Measurements from ENCODE around the gene MMP10. TPM values are rescaled to one million over a fixed set of nuclear protein-coding genes. Genes with fewer than 3 reads are reported as not detected.

The MMP10 gene
- total RNA-seq, 1 donor from 2014 or later, result not detected

DNA sequence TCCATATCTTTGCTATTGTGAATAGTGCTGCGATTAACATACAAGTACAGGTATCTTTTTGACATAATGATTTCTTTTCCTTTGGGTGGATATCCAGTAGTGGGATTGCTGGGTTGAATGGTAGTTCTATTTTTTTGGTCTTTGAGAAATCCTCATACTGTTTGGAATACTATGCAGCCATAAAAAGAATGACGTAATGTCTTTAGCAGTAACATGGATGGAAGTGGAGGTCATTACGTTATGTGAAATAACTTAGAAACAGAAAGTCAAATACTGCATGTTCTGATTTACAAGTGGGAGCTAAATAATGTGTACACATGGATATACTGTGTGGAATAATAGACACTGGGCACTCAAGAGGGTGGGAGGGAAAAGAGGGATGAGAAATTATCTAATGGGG lies 4.0 kb upstream of the MMP10 start:
- no peak for TF ChIP-seq CTCF (IDR thresholded peaks at IDR 0.05)
- no peak overlapping the region for H3K27ac Mint-ChIP-seq (ENCODE audit: unreplicated experiment)
- no peak for DNase-seq (ENCODE audit: extremely low spot score, unreplicated experiment)
- peaks cover 2% of the 10 kb centered on the region for H3K27me3 Mint-ChIP-seq (ENCODE audit: unreplicated experiment)
- no peak overlapping the region for H3K4me3 Mint-ChIP-seq (ENCODE audit: unreplicated experiment)
- peaks cover 4% of the 10 kb centered on the region for H3K9me3 Mint-ChIP-seq (ENCODE audit: unreplicated experiment)
- H3K36me3 Mint-ChIP-seq (ENCODE audit: unreplicated experiment), result no peaks in the 10 kb centered on the region
- H3K4me1 Mint-ChIP-seq (ENCODE audit: unreplicated experiment), result peaks cover 9% of the 10 kb centered on the region

GRCh38 chr11:102783720-102784119 lies 3.3 kb upstream of the MMP10 start:
- DNase-seq (ENCODE audit: extremely low spot score, unreplicated experiment), result no peak
- Mint-ChIP-seq H3K27me3 (ENCODE audit: unreplicated experiment) (peaks cover 2% of the 10 kb centered on the region), H3K9me3 (ENCODE audit: unreplicated experiment) (peaks cover 4% of the 10 kb centered on the region), H3K4me1 (ENCODE audit: unreplicated experiment) (peaks cover 9% of the 10 kb centered on the region), H3K4me3 (ENCODE audit: unreplicated experiment) (no peak overlapping the region), H3K27ac (ENCODE audit: unreplicated experiment) (no peak overlapping the region), H3K36me3 (ENCODE audit: unreplicated experiment) (no peaks in the 10 kb centered on the region)
- TF ChIP-seq CTCF (IDR thresholded peaks at IDR 0.05), result no peak

DNA sequence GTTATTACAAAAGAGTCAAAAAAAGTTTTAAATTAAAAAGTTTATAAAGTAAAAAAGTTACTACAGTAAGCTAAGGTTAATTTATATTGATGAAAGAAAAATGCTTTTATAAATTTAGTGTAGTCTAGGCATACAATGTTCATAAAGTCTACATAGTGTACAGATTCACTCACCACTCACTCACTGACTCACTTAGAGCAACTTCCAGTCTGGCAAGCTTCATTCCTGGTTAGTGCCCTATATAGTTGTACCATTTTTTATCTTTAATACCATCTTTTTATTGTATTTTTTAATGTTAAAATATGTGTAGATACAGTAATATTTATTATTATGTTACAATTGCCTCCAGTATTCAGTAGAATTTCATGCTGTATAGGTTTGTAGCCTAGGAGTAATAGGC lies 2.6 kb upstream of the MMP10 start:
- H3K27ac Mint-ChIP-seq (ENCODE audit: unreplicated experiment), result no peak overlapping the region
- H3K36me3 Mint-ChIP-seq (ENCODE audit: unreplicated experiment), result no peaks in the 10 kb centered on the region
- TF ChIP-seq CTCF (IDR thresholded peaks at IDR 0.05), result no peak
- peaks cover 2% of the 10 kb centered on the region for H3K27me3 Mint-ChIP-seq (ENCODE audit: unreplicated experiment)
- no peak for DNase-seq (ENCODE audit: extremely low spot score, unreplicated experiment)
- peaks cover 9% of the 10 kb centered on the region for H3K4me1 Mint-ChIP-seq (ENCODE audit: unreplicated experiment)
- no peak overlapping the region for H3K4me3 Mint-ChIP-seq (ENCODE audit: unreplicated experiment)
- peaks cover 4% of the 10 kb centered on the region for H3K9me3 Mint-ChIP-seq (ENCODE audit: unreplicated experiment)

DNA sequence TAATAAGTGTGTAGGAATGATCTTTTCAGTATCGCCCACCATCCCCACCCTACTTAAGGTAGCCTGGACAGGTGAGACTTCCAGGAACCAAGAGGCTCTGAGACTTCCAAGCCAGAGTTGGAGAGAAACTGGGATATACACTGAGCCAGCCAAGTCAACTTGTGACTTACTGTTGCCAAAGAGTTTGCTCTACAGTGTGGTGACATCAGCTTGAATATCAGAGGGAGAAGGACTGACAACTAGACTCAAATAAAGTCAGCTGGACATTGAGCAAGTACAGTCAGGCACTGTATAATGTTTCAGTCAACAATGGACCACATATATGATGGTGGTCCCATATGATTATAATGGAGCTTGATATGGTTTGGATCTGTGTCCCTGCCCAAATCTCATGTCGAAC lies 1.2 kb upstream of the MMP10 start:
- Mint-ChIP-seq H3K27ac (ENCODE audit: unreplicated experiment) (no peak overlapping the region), H3K4me1 (ENCODE audit: unreplicated experiment) (peaks cover 9% of the 10 kb centered on the region), H3K4me3 (ENCODE audit: unreplicated experiment) (no peak overlapping the region), H3K27me3 (ENCODE audit: unreplicated experiment) (peaks cover 2% of the 10 kb centered on the region), H3K36me3 (ENCODE audit: unreplicated experiment) (no peaks in the 10 kb centered on the region), H3K9me3 (ENCODE audit: unreplicated experiment) (peaks cover 4% of the 10 kb centered on the region)
- no peak for TF ChIP-seq CTCF (IDR thresholded peaks at IDR 0.05)
- no peak for DNase-seq (ENCODE audit: extremely low spot score, unreplicated experiment)

DNA sequence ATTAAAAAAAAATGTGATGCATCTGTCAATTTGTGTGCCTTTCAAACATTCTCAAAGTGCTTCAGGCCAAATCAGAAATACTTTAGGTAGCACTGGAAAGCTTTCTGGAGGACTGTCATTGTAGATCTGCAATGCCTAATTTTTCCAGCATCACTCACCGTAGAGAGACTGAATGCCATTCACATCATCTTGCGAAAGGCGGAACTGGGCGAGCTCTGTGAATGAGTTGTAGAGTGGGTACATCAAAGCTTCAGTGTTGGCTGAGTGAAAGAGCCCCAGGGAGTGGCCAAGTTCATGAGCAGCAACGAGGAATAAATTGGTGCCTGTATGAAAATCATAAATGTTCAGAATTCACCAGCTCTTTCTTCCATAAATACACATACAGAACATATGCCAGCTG lies 4.0 kb downstream of the MMP10 start:
- no peaks in the 10 kb centered on the region for H3K36me3 Mint-ChIP-seq (ENCODE audit: unreplicated experiment)
- TF ChIP-seq CTCF (IDR thresholded peaks at IDR 0.05), result no peak
- H3K27me3 Mint-ChIP-seq (ENCODE audit: unreplicated experiment), result peaks cover 2% of the 10 kb centered on the region
- H3K9me3 Mint-ChIP-seq (ENCODE audit: unreplicated experiment), result no peaks in the 10 kb centered on the region
- H3K27ac Mint-ChIP-seq (ENCODE audit: unreplicated experiment), result no peak overlapping the region
- H3K4me3 Mint-ChIP-seq (ENCODE audit: unreplicated experiment), result no peak overlapping the region
- no peak for DNase-seq (ENCODE audit: extremely low spot score, unreplicated experiment)
- peaks cover 9% of the 10 kb centered on the region for H3K4me1 Mint-ChIP-seq (ENCODE audit: unreplicated experiment)

Measured in osteocyte (in vitro differentiated cells).